H1 (cell line): ENCODE data around the gene UQCR10. TPM values are rescaled to one million over a fixed set of nuclear protein-coding genes. Genes with fewer than 3 reads are reported as not detected.

Source experiments
- CTCF ChIA-PET: fragments of 300-600 bp; sonication (Branson Sonifier 250); formaldehyde crosslinking; loops from one replicate; lab custom pipeline; 2021; ENCODE audit not compliant: partially characterized antibody; lab: Charles Lee
- POLR2A ChIA-PET: fragments of 300-600 bp; sonication (Branson Sonifier 250); formaldehyde crosslinking; loops from one replicate; lab custom pipeline; 2021; ENCODE audit warnings: inconsistent platforms; ENCODE audit not compliant: partially characterized antibody; lab: Charles Lee
- DNase-seq, 2 experiments: peaks; one replicate each; pipeline versions ENCODE4 v3.0.0 to v3.0.0-alpha.2; 2010 to 2022; ENCODE audit warnings: low spot score in 2 of 2, low read depth in 1 of 2, mixed read lengths in 1 of 2
- FAIRE-seq: peaks from 2 replicates; lab custom pipeline; 2011; peaks lifted over from hg19 to GRCh38; lab: Jason Lieb, UNC
- H2AFZ ChIP-seq: 2 replicates; pipeline ENCODE4 v1.8.1; 2012; ENCODE audit warnings: low read length, inconsistent platforms
- H2AK5ac ChIP-seq: 2 replicates; pipeline ENCODE4 v1.6.1; 2013; ENCODE audit warnings: low read depth, low read length
- H2BK120ac ChIP-seq: replicated peaks from 2 replicates; pipeline ENCODE3; 2013; ENCODE audit warnings: low read depth, low read length, inconsistent platforms
- H2BK12ac ChIP-seq: 2 replicates; pipeline ENCODE4 v1.6.1; 2013; ENCODE audit warnings: low read depth, low read length
- H2BK15ac ChIP-seq: 2 replicates; pipeline ENCODE4 v1.6.1; 2013; ENCODE audit warnings: low read length
- H2BK20ac ChIP-seq: 2 replicates; pipeline ENCODE4 v1.6.1; 2013; ENCODE audit warnings: low read length
- H2BK5ac ChIP-seq: 2 replicates; pipeline ENCODE4 v1.6.1; 2013; ENCODE audit warnings: low read depth, low read length
- H3K14ac ChIP-seq: 2 replicates; pipeline ENCODE4 v1.6.1; 2013; ENCODE audit warnings: inconsistent platforms; ENCODE audit not compliant: insufficient read length
- H3K18ac ChIP-seq: 2 replicates; pipeline ENCODE4 v1.6.1; 2013; ENCODE audit warnings: low read length; ENCODE audit errors: extremely low read depth
- H3K23ac ChIP-seq: 2 replicates; pipeline ENCODE4 v1.6.1; 2013; ENCODE audit warnings: inconsistent platforms; ENCODE audit not compliant: insufficient read length
- H3K23me2 ChIP-seq: 2 replicates; pipeline ENCODE4 v1.6.1; 2013; ENCODE audit warnings: low read depth, low read length
- H3K27ac ChIP-seq: 2 replicates; pipeline ENCODE4 v1.6.1; 2011; ENCODE audit warnings: low read depth, low read length, inconsistent platforms
- H3K27me3 ChIP-seq, 4 experiments: replicated peaks in 1 of 4; 1 replicate in 1 of 4; 2 replicates in 3 of 4; pipeline versions ENCODE4 v1.6.1 to v1.8.1; 2011 to 2013; ENCODE audit warnings: low read length in 3 of 4, mild to moderate bottlenecking in 3 of 4, inconsistent platforms in 2 of 4, mixed read lengths in 2 of 4, moderate library complexity in 1 of 4; ENCODE audit not compliant: control insufficient read depth in 3 of 4, insufficient read depth in 3 of 4; ENCODE audit errors: extremely low read depth in 1 of 4
- H3K36me3 ChIP-seq, 4 experiments: 2 replicates each; pipeline versions ENCODE4 v1.6.1 to v1.8.1; 2011 to 2013; ENCODE audit warnings: mild to moderate bottlenecking in 4 of 4, low read length in 3 of 4, moderate library complexity in 2 of 4, control low read depth in 1 of 4, inconsistent platforms in 1 of 4; ENCODE audit not compliant: insufficient read depth in 4 of 4, control insufficient read depth in 2 of 4
- H3K4ac ChIP-seq: replicated peaks from 2 replicates; pipeline ENCODE3; 2013; ENCODE audit warnings: low read length, low read depth, mixed read lengths, inconsistent platforms; ENCODE audit not compliant: insufficient read length
- H3K4me1 ChIP-seq, 4 experiments: replicated peaks in 1 of 4; 1 replicate in 1 of 4; 2 replicates in 3 of 4; pipeline versions ENCODE4 v1.6.1 to v1.8.1; 2011 to 2013; ENCODE audit warnings: low read length in 3 of 4, inconsistent platforms in 2 of 4, mixed read lengths in 1 of 4; ENCODE audit not compliant: insufficient read depth in 4 of 4, control insufficient read depth in 3 of 4
- H3K4me2 ChIP-seq, 2 experiments: 2 replicates each; pipeline versions ENCODE4 v1.6.1 to v1.8.1; 2011 to 2013; ENCODE audit warnings: low read depth in 2 of 2, low read length in 2 of 2, control low read depth in 1 of 2, inconsistent platforms in 1 of 2, mild to moderate bottlenecking in 1 of 2; ENCODE audit not compliant: insufficient read depth in 1 of 2
- H3K4me3 ChIP-seq, 4 experiments: fragments of 200-600, 300-600 bp in 1 of 4; sonication (generic), shearing (Covaris generic), sonication (Bioruptor Twin) in 1 of 4; 2 replicates each; pipeline versions ENCODE4 v1.5.1 to v1.8.1; 2011 to 2016; ENCODE audit warnings: low read length in 4 of 4, low read depth in 3 of 4, control low read depth in 2 of 4, inconsistent platforms in 2 of 4, mild to moderate bottlenecking in 2 of 4, mixed read lengths in 1 of 4, moderate library complexity in 1 of 4; ENCODE audit not compliant: insufficient read depth in 2 of 4; ENCODE audit errors: extremely low read depth in 1 of 4
- H3K56ac ChIP-seq: replicated peaks from 2 replicates; pipeline ENCODE3; 2013; ENCODE audit warnings: low read depth, mild to moderate bottlenecking, mixed read lengths, low read length, inconsistent platforms; ENCODE audit not compliant: insufficient read length
- H3K79me1 ChIP-seq: 2 replicates; pipeline ENCODE4 v1.6.1; 2013; ENCODE audit warnings: low read depth, low read length, control low read depth
- H3K79me2 ChIP-seq, 2 experiments: 2 replicates each; pipeline versions ENCODE4 v1.6.1 to v1.8.1; 2012 to 2013; ENCODE audit warnings: low read length in 2 of 2, mild to moderate bottlenecking in 2 of 2, inconsistent platforms in 1 of 2; ENCODE audit not compliant: insufficient read depth in 2 of 2, control insufficient read depth in 1 of 2
- H3K9ac ChIP-seq, 4 experiments: replicated peaks in 1 of 4; 1 replicate in 1 of 4; 2 replicates in 3 of 4; pipeline versions ENCODE4 v1.6.1 to v1.8.1; 2011 to 2013; ENCODE audit warnings: low read depth in 3 of 4, low read length in 3 of 4, control low read depth in 2 of 4, mild to moderate bottlenecking in 2 of 4, moderate library complexity in 2 of 4, inconsistent platforms in 1 of 4; ENCODE audit errors: extremely low read depth in 1 of 4
- H3K9me3 ChIP-seq, 2 experiments: 2 replicates each; pipeline versions ENCODE4 v1.6.1 to v1.8.1; 2012 to 2013; ENCODE audit warnings: mild to moderate bottlenecking in 2 of 2, moderate library complexity in 2 of 2, control low read depth in 1 of 2, inconsistent platforms in 1 of 2, low read depth in 1 of 2, low read length in 1 of 2, mixed read lengths in 1 of 2; ENCODE audit not compliant: insufficient read depth in 2 of 2
- H4K20me1 ChIP-seq, 2 experiments: replicated peaks in 1 of 2; 2 replicates each; pipeline versions ENCODE3 to v1.8.1; 2011 to 2013; ENCODE audit warnings: inconsistent platforms in 2 of 2, low read length in 2 of 2, mild to moderate bottlenecking in 1 of 2; ENCODE audit not compliant: insufficient read depth in 2 of 2, control insufficient read depth in 1 of 2
- H4K5ac ChIP-seq: 2 replicates; pipeline ENCODE4 v1.6.1; 2013; ENCODE audit warnings: low read length, low read depth, mixed read lengths, inconsistent platforms; ENCODE audit not compliant: insufficient read length
- H4K8ac ChIP-seq: 2 replicates; pipeline ENCODE4 v1.8.0; 2013; ENCODE audit warnings: mild to moderate bottlenecking, moderate library complexity, low read length, inconsistent platforms; ENCODE audit not compliant: insufficient read depth; ENCODE audit errors: extremely low read depth
- H4K91ac ChIP-seq: replicated peaks from 2 replicates; pipeline ENCODE3; 2013; ENCODE audit warnings: low read length, mixed read lengths, inconsistent platforms; ENCODE audit not compliant: insufficient read length
- EZH2 ChIP-seq: fragments of 200-600 bp; sonication (generic); IDR thresholded peaks from 2 replicates; pipeline ENCODE4 v1.7.1; 2012; ENCODE audit warnings: low read depth, mild to moderate bottlenecking, moderate library complexity, low read length, inconsistent platforms; ENCODE audit not compliant: severe bottlenecking
- KDM5A ChIP-seq: fragments of 200-600 bp; IDR thresholded peaks from 2 replicates; pipeline ENCODE4 v1.7.1; 2012; ENCODE audit warnings: mild to moderate bottlenecking, low read length, inconsistent platforms, mixed read lengths
- RBBP5 ChIP-seq: IDR thresholded peaks from 2 replicates; pipeline ENCODE4 v1.7.1; 2012; ENCODE audit warnings: low read depth, mild to moderate bottlenecking, inconsistent platforms, low read length, moderate library complexity, borderline replicate concordance
- SRF ChIP-seq: IDR thresholded peaks from 2 replicates; pipeline ENCODE4 v1.6.1; 2011; ENCODE audit warnings: mild to moderate bottlenecking, low read depth, low read length, moderate library complexity
- WGBS, 2 experiments: shearing (Covaris generic) in 1 of 2; methylation state at CpG; one replicate each; pipeline versions ENCODE4 v1.1.6 to v1.1.7; 2013 to 2015; ENCODE audit warnings: low lambda C conversion rate in 2 of 2, mixed read lengths in 2 of 2, inconsistent platforms in 1 of 2, low coverage in 1 of 2, missing lambda C conversion rate in 1 of 2; ENCODE audit not compliant: insufficient replicate concordance in 2 of 2, insufficient coverage in 1 of 2, insufficient read length in 1 of 2; ENCODE audit errors: extremely low coverage in 1 of 2, missing lambda C conversion rate in 1 of 2; 5-methylcytosine and 5-hydroxymethylcytosine counted together
- polyA plus RNA-seq, 7 experiments: library from polyadenylated mRNA; depleted of rRNA in 3 of 7; stranded (reverse) in 5 of 7; unstranded in 2 of 7; fragments of >200 nt in 5 of 7; fragments of 200-250 nt in 2 of 7; gene quantifications; 1 replicate in 5 of 7; 2 replicates in 1 of 7; 4 replicates in 1 of 7; pipeline versions ENCODE4 v1.2.1 to v1.2.3, GENCODE V29; 2011 to 2013; ENCODE audit warnings: missing spikeins in 2 of 7, mixed read lengths in 2 of 7
- total RNA-seq: library from RNA; stranded (reverse); fragmentation: NEBNext Ultra II Directional; extraction: Animal tissue kit (Norgen Biotek cat#: 25700); gene quantifications from 2 replicates; pipeline ENCODE4 v1.2.1, GENCODE V29; 2021

Gene UQCR10
- total and polyA plus RNA-seq, 2 of the 8 experiments (the other 6 are each of a cell fraction or from before 2014, with no cell fraction given), result 102 to 260 TPM

GRCh38 chr22:29734406-29734805 lies 32.8 kb upstream of the UQCR10 start:
- CTCF ChIA-PET, result interaction anchor here (0.8 to 2.8 kb wide), 8 partner anchors 11 to 271 kb away, joined by 3 to 7 read pairs (median 4); no protein-coding TSS in a partner anchor
- TF ChIP-seq SRF (no peak), EZH2 (no peak), KDM5A (no peak), RBBP5 (no peak)
- 90% methylated on average over 8 of the region's 8 CpGs; no CpG with 5 or more reads in 1 of the 2 experiments for WGBS, 2 experiments

More at GRCh38 chr22:29734406-29734805, 32.8 kb upstream of the UQCR10 start:
- H3K79me1 ChIP-seq, result no peaks in the 10 kb centered on the region
- no peak overlapping the region for H4K91ac ChIP-seq
- H2BK20ac ChIP-seq, result no peak overlapping the region
- H2BK15ac ChIP-seq, result no peak overlapping the region
- H3K36me3 ChIP-seq, result no peaks in the 10 kb centered on the region
- no peak overlapping the region for H4K5ac ChIP-seq
- H3K79me2 ChIP-seq, result no peaks in the 10 kb centered on the region
- H3K4me2 ChIP-seq, result no peak overlapping the region
- H3K18ac ChIP-seq, result 0 out of 2 replicates have a peak overlapping the region, but pooled peaks have one; percentile 1
- H4K8ac ChIP-seq, result no peak overlapping the region
- H2AK5ac ChIP-seq, result no peak overlapping the region
- H2BK5ac ChIP-seq, result 0 out of 2 replicates have a peak overlapping the region, but pooled peaks have one; percentile 40
- H3K27ac ChIP-seq, result no peak overlapping the region
- H3K4me3 ChIP-seq, result no peak overlapping the region
- no peak for FAIRE-seq
- H3K23ac ChIP-seq, result no peak overlapping the region
- H3K27me3 ChIP-seq, result no peaks in the 10 kb centered on the region
- no peak overlapping the region for H2BK120ac ChIP-seq
- no peak overlapping the region for H2AFZ ChIP-seq
- peaks cover 0 to 12% (median 7%) of the 10 kb centered on the region in 4 experiments; a peak in 6 of 7 replicates for H3K4me1 ChIP-seq
- POLR2A ChIA-PET, result interaction anchor here (0.5 to 1.0 kb wide), 2 partner anchors 18 to 136 kb away, joined by 3 read pairs; no protein-coding TSS in a partner anchor
- no peaks in the 10 kb centered on the region for H3K9me3 ChIP-seq
- no peaks in the 10 kb centered on the region for H4K20me1 ChIP-seq
- H3K4ac ChIP-seq, result no peak overlapping the region
- H3K14ac ChIP-seq, result no peak overlapping the region
- no peak overlapping the region for H3K9ac ChIP-seq
- DNase-seq, result no peak
- H3K56ac ChIP-seq, result no peak overlapping the region
- no peak overlapping the region for H2BK12ac ChIP-seq
- no peaks in the 10 kb centered on the region for H3K23me2 ChIP-seq
